ENCODE measurements around the gene SLC41A1.
A peak's percentile ranks its signal among the peaks of the same experiment; 100 is the strongest.

The SLC41A1 gene

GRCh38 chr1:205800981-205801703 lies 11.9 kb downstream of the SLC41A1 start:
- Histone ChIP-seq H2BK120ac (ENCODE audit: low read depth, low read length) (no peak overlapping the region), H3K4me2 (ENCODE audit: low read length) (no peak overlapping the region), H3K23ac (ENCODE audit: low read length) (no peak overlapping the region), H3K18ac (ENCODE audit: low read length) (no peak overlapping the region), H3K4me3 (ENCODE audit: low read length) (no peak overlapping the region), H3K27me3 (ENCODE audit: insufficient read depth, low read length, poor library complexity) (no peaks in the 10 kb centered on the region), H2BK5ac (ENCODE audit: low read length) (no peak overlapping the region), H3K79me1 (ENCODE audit: low read length) (peaks cover under 1% of the 10 kb centered on the region), H4K8ac (ENCODE audit: low read depth, low read length) (no peak overlapping the region), H3K36me3 (ENCODE audit: control insufficient read depth, insufficient read depth, low read length) (peaks cover 2% of the 10 kb centered on the region), H3K9ac (ENCODE audit: low read length) (no peak overlapping the region), H3K79me2 (ENCODE audit: control insufficient read depth, insufficient read depth, low read length) (no peaks in the 10 kb centered on the region), H3K4me1 (ENCODE audit: control insufficient read depth, low read depth, low read length) (no peaks in the 10 kb centered on the region), H3K56ac (ENCODE audit: low read length) (no peak overlapping the region), H2AK5ac (ENCODE audit: low read length) (no peak overlapping the region), H3K4ac (ENCODE audit: low read depth, low read length) (no peak overlapping the region), H4K5ac (ENCODE audit: low read length) (no peak overlapping the region), H3K27ac (ENCODE audit: low read depth, low read length) (no peak overlapping the region), H2BK15ac (replicated peaks; ENCODE audit: low read depth) (no peak overlapping the region)
- DNase-seq = no peak
- WGBS (ENCODE audit: extremely low coverage, insufficient coverage, low lambda C conversion rate) = no CpG with 5 or more reads among the region's 7 CpGs

- H2BK120ac ChIP-seq (ENCODE audit: low read depth, low read length) = no peak overlapping the region
- H4K8ac ChIP-seq (ENCODE audit: low read depth, low read length) = no peak overlapping the region
- no peak overlapping the region for H3K23ac ChIP-seq (ENCODE audit: low read length)
- H3K36me3 ChIP-seq (ENCODE audit: control insufficient read depth, insufficient read depth, low read length) = peaks cover 2% of the 10 kb centered on the region
- no CpG with 5 or more reads among the region's 7 CpGs for WGBS (ENCODE audit: extremely low coverage, insufficient coverage, low lambda C conversion rate)
- H3K4me2 ChIP-seq (ENCODE audit: low read length) = no peak overlapping the region
- H2BK15ac ChIP-seq (replicated peaks; ENCODE audit: low read depth) = no peak overlapping the region
- H3K18ac ChIP-seq (ENCODE audit: low read length) = no peak overlapping the region
- no peak overlapping the region for H3K27ac ChIP-seq (ENCODE audit: low read depth, low read length)
- no peak overlapping the region for H3K4me3 ChIP-seq (ENCODE audit: low read length)
- no peak overlapping the region for H3K9ac ChIP-seq (ENCODE audit: low read length)
- H3K4ac ChIP-seq (ENCODE audit: low read depth, low read length) = no peak overlapping the region
- no peaks in the 10 kb centered on the region for H3K27me3 ChIP-seq (ENCODE audit: insufficient read depth, low read length, poor library complexity)
- no peak overlapping the region for H2AK5ac ChIP-seq (ENCODE audit: low read length)
- H3K56ac ChIP-seq (ENCODE audit: low read length) = no peak overlapping the region
- DNase-seq = no peak
- H2BK5ac ChIP-seq (ENCODE audit: low read length) = no peak overlapping the region
- no peaks in the 10 kb centered on the region for H3K4me1 ChIP-seq (ENCODE audit: control insufficient read depth, low read depth, low read length)
- H4K5ac ChIP-seq (ENCODE audit: low read length) = no peak overlapping the region
- H3K79me2 ChIP-seq (ENCODE audit: control insufficient read depth, insufficient read depth, low read length) = no peaks in the 10 kb centered on the region
- no peaks in the 10 kb centered on the region for H3K79me1 ChIP-seq (ENCODE audit: low read length)
Measured at GRCh38 chr1:205800427-205800826, 12.6 kb downstream of the SLC41A1 start.

- no peak overlapping the region for H3K56ac ChIP-seq (ENCODE audit: low read length)
- H3K27ac ChIP-seq (ENCODE audit: low read depth, low read length) = no peak overlapping the region
- no peak overlapping the region for H3K4me3 ChIP-seq (ENCODE audit: low read length)
- H3K4ac ChIP-seq (ENCODE audit: low read depth, low read length) = no peak overlapping the region
- no peak overlapping the region for H3K4me2 ChIP-seq (ENCODE audit: low read length)
- no peak overlapping the region for H2BK15ac ChIP-seq (replicated peaks; ENCODE audit: low read depth)
- H3K79me1 ChIP-seq (ENCODE audit: low read length) = no peaks in the 10 kb centered on the region
- no peak overlapping the region for H4K8ac ChIP-seq (ENCODE audit: low read depth, low read length)
- H4K5ac ChIP-seq (ENCODE audit: low read length) = no peak overlapping the region
- WGBS (ENCODE audit: extremely low coverage, insufficient coverage, low lambda C conversion rate) = no CpG with 5 or more reads among the region's 5 CpGs
- H2BK5ac ChIP-seq (ENCODE audit: low read length) = no peak overlapping the region
- no peak overlapping the region for H2AK5ac ChIP-seq (ENCODE audit: low read length)
- H3K23ac ChIP-seq (ENCODE audit: low read length) = no peak overlapping the region
- H3K79me2 ChIP-seq (ENCODE audit: control insufficient read depth, insufficient read depth, low read length) = no peaks in the 10 kb centered on the region
- H3K18ac ChIP-seq (ENCODE audit: low read length) = no peak overlapping the region
- DNase-seq = no peak
- H3K27me3 ChIP-seq (ENCODE audit: insufficient read depth, low read length, poor library complexity) = no peaks in the 10 kb centered on the region
- H3K36me3 ChIP-seq (ENCODE audit: control insufficient read depth, insufficient read depth, low read length) = peaks cover 5% of the 10 kb centered on the region
- H3K9ac ChIP-seq (ENCODE audit: low read length) = no peak overlapping the region
- no peaks in the 10 kb centered on the region for H3K4me1 ChIP-seq (ENCODE audit: control insufficient read depth, low read depth, low read length)
- H2BK120ac ChIP-seq (ENCODE audit: low read depth, low read length) = no peak overlapping the region
Measured at GRCh38 chr1:205798577-205798976, 14.4 kb downstream of the SLC41A1 start.

- Histone ChIP-seq H3K9ac (ENCODE audit: low read length) (no peak overlapping the region), H3K4me1 (ENCODE audit: control insufficient read depth, low read depth, low read length) (no peaks in the 10 kb centered on the region), H3K23ac (ENCODE audit: low read length) (peak overlapping the region; percentile 45), H3K4me3 (ENCODE audit: low read length) (no peak overlapping the region), H2BK15ac (replicated peaks; ENCODE audit: low read depth) (no peak overlapping the region), H2AK5ac (ENCODE audit: low read length) (no peak overlapping the region), H3K36me3 (ENCODE audit: control insufficient read depth, insufficient read depth, low read length) (peaks cover 9% of the 10 kb centered on the region), H2BK5ac (ENCODE audit: low read length) (no peak overlapping the region), H2BK120ac (ENCODE audit: low read depth, low read length) (no peak overlapping the region), H3K4me2 (ENCODE audit: low read length) (no peak overlapping the region), H3K79me2 (ENCODE audit: control insufficient read depth, insufficient read depth, low read length) (no peaks in the 10 kb centered on the region), H3K18ac (ENCODE audit: low read length) (no peak overlapping the region), H3K56ac (ENCODE audit: low read length) (no peak overlapping the region), H4K8ac (ENCODE audit: low read depth, low read length) (no peak overlapping the region), H3K27ac (ENCODE audit: low read depth, low read length) (no peak overlapping the region), H3K4ac (ENCODE audit: low read depth, low read length) (no peak overlapping the region), H3K27me3 (ENCODE audit: insufficient read depth, low read length, poor library complexity) (no peaks in the 10 kb centered on the region), H4K5ac (ENCODE audit: low read length) (no peak overlapping the region), H3K79me1 (ENCODE audit: low read length) (no peaks in the 10 kb centered on the region)
- DNase-seq = no peak
- no CpG with 5 or more reads among the region's 2 CpGs for WGBS (ENCODE audit: extremely low coverage, insufficient coverage, low lambda C conversion rate)
Measured at GRCh38 chr1:205797168-205797567, 15.8 kb downstream of the SLC41A1 start.

GRCh38 chr1:205794011-205794730 lies 18.8 kb downstream of the SLC41A1 start:
- H3K36me3 ChIP-seq (ENCODE audit: control insufficient read depth, insufficient read depth, low read length) = peaks cover 9% of the 10 kb centered on the region

More at GRCh38 chr1:205794011-205794730, 18.8 kb downstream of the SLC41A1 start:
- H3K4me2 ChIP-seq (ENCODE audit: low read length) = no peak overlapping the region
- H3K4ac ChIP-seq (ENCODE audit: low read depth, low read length) = no peak overlapping the region
- no peak overlapping the region for H2BK15ac ChIP-seq (replicated peaks; ENCODE audit: low read depth)
- no peak overlapping the region for H3K9ac ChIP-seq (ENCODE audit: low read length)
- H3K79me1 ChIP-seq (ENCODE audit: low read length) = no peaks in the 10 kb centered on the region
- H2BK120ac ChIP-seq (ENCODE audit: low read depth, low read length) = no peak overlapping the region
- H2BK5ac ChIP-seq (ENCODE audit: low read length) = no peak overlapping the region
- no peaks in the 10 kb centered on the region for H3K27me3 ChIP-seq (ENCODE audit: insufficient read depth, low read length, poor library complexity)
- H3K4me3 ChIP-seq (ENCODE audit: low read length) = no peak overlapping the region
- WGBS (ENCODE audit: extremely low coverage, insufficient coverage, low lambda C conversion rate) = no CpG with 5 or more reads among the region's 5 CpGs
- no peak overlapping the region for H3K27ac ChIP-seq (ENCODE audit: low read depth, low read length)
- no peak overlapping the region for H2AK5ac ChIP-seq (ENCODE audit: low read length)
- H3K18ac ChIP-seq (ENCODE audit: low read length) = no peak overlapping the region
- no peak for DNase-seq
- no peaks in the 10 kb centered on the region for H3K79me2 ChIP-seq (ENCODE audit: control insufficient read depth, insufficient read depth, low read length)
- H4K5ac ChIP-seq (ENCODE audit: low read length) = no peak overlapping the region
- no peak overlapping the region for H4K8ac ChIP-seq (ENCODE audit: low read depth, low read length)
- H3K56ac ChIP-seq (ENCODE audit: low read length) = no peak overlapping the region
- H3K23ac ChIP-seq (ENCODE audit: low read length) = no peak overlapping the region
- no peaks in the 10 kb centered on the region for H3K4me1 ChIP-seq (ENCODE audit: control insufficient read depth, low read depth, low read length)
